ENCODE results near the gene FTO. TPM values are rescaled to one million over a fixed set of nuclear protein-coding genes. Genes with fewer than 3 reads are reported as not detected.

Gene FTO
- total RNA-seq, 1 donor, result 135 TPM

DNA sequence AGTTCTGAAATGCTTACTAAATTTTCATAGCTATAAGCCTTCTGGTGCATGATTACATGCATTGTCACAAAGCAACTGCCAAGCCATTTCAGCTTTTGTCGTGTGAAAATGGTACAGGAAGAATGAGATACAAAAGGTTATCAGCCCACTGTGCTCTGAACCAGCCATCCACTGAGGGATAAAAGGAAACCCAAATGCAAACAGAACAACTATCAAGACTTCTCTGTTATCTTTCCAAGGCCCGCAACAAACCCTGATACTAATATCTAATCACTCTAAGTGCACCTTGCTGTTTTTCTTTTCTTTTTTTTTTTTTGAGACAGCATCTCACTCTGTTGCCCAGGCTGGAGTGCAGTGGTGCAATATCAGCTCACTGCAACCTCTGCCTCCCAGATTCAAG, 109.0 kb downstream of the FTO start:
- no peak overlapping the region for H3K4me3 ChIP-seq (ENCODE audit: low read depth, low read length)
- TF ChIP-seq, protein P1, sequence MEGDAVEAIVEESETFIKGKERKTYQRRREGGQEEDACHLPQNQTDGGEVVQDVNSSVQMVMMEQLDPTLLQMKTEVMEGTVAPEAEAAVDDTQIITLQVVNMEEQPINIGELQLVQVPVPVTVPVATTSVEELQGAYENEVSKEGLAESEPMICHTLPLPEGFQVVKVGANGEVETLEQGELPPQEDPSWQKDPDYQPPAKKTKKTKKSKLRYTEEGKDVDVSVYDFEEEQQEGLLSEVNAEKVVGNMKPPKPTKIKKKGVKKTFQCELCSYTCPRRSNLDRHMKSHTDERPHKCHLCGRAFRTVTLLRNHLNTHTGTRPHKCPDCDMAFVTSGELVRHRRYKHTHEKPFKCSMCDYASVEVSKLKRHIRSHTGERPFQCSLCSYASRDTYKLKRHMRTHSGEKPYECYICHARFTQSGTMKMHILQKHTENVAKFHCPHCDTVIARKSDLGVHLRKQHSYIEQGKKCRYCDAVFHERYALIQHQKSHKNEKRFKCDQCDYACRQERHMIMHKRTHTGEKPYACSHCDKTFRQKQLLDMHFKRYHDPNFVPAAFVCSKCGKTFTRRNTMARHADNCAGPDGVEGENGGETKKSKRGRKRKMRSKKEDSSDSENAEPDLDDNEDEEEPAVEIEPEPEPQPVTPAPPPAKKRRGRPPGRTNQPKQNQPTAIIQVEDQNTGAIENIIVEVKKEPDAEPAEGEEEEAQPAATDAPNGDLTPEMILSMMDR (IDR thresholded peaks at IDR 0.05; ENCODE audit: insufficient read depth, low read length), result no peak
- DNase-seq (ENCODE audit: low read depth), result no peak

- DNase-seq (ENCODE audit: low read depth), result no peak
- no peak overlapping the region for H3K4me3 ChIP-seq (ENCODE audit: low read depth, low read length)
- TF ChIP-seq, protein P1 (IDR thresholded peaks at IDR 0.05; ENCODE audit: insufficient read depth, low read length), result no peak
These were observed 110.8 kb downstream of the FTO start for GRCh38 chr16:53814801-53815200.

DNA sequence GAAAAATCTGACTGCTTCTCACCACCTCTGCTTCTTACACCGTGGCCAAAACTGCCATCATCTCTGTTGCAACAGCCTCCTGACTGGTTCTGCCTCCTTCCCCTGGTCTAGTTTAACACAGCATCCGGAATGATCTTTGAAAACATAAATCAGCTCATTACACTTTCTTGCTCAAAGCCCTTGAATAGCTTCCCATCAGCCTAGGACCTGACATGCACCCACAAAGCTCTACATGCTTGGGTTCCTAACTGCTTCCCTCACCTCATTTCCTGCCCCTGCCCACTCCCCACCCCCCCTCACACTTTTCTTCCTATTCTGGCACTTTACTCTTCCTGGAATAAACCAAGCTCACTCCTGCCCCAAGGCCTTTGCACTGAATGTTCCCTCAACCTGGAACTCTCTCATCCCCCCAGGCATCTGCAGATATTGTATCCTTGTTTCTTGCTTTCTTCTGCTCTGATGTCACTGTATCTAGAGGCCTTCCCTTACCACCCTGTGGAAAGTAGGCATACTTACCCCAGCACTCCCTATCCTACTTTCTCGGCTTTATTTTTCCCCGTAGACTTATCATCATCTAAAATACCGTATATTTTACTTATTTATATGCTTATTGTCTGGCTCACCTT, 112.4 kb downstream of the FTO start:
- H3K4me3 ChIP-seq (ENCODE audit: low read depth, low read length), result no peak overlapping the region
- peak; percentile 55 for DNase-seq (ENCODE audit: low read depth)
- TF ChIP-seq, protein P1 (IDR thresholded peaks at IDR 0.05; ENCODE audit: insufficient read depth, low read length), result no peak

- TF ChIP-seq, protein P1 (IDR thresholded peaks at IDR 0.05; ENCODE audit: insufficient read depth, low read length), result no peak
- peak; percentile 97 for DNase-seq (ENCODE audit: low read depth)
- H3K4me3 ChIP-seq (ENCODE audit: low read depth, low read length), result no peak overlapping the region
These were observed 113.3 kb downstream of the FTO start for GRCh38 chr16:53817117-53817755.

GRCh38 chr16:53817812-53818550, 114.0 kb downstream of the FTO start:
- H3K4me3 ChIP-seq (ENCODE audit: low read depth, low read length), result no peak overlapping the region
- TF ChIP-seq, protein P1 (IDR thresholded peaks at IDR 0.05; ENCODE audit: insufficient read depth, low read length), result no peak
- DNase-seq (ENCODE audit: low read depth), result peak; percentile 73

GRCh38 chr16:53821487-53821886, 117.5 kb downstream of the FTO start:
- no peak overlapping the region for H3K4me3 ChIP-seq (ENCODE audit: low read depth, low read length)
- TF ChIP-seq, protein P1 (IDR thresholded peaks at IDR 0.05; ENCODE audit: insufficient read depth, low read length), result no peak
- DNase-seq (ENCODE audit: low read depth), result peak; percentile 43

Data from fibroblast of the aortic adventitia (primary cell).